IPS DF 19.7 (cell line): ENCODE measurements around the gene RGS13.

Experiments
- DNase-seq: peaks from one replicate; pipeline ENCODE4 v3.0.0-alpha.2; 2013; ENCODE audit warnings: low read depth, low spot score

RGS13 gene

GRCh38 chr1:192626366-192627179 is 9.4 kb upstream of the RGS13 start:
- no peak for DNase-seq

- no peak for DNase-seq
Measured at GRCh38 chr1:192627901-192628300, 8.0 kb upstream of the RGS13 start.

- no peak for DNase-seq
Measured at GRCh38 chr1:192628396-192629057, 7.4 kb upstream of the RGS13 start.

- DNase-seq = no peak
Measured at GRCh38 chr1:192629612-192630011, 6.3 kb upstream of the RGS13 start.

- DNase-seq = no peak
Measured at GRCh38 chr1:192630521-192631287, 5.2 kb upstream of the RGS13 start.

GRCh38 chr1:192631749-192632148 is 4.2 kb upstream of the RGS13 start:
- DNase-seq = no peak

- no peak for DNase-seq
Measured at GRCh38 chr1:192632188-192632587, 3.8 kb upstream of the RGS13 start.

- DNase-seq = no peak
Measured at GRCh38 chr1:192632641-192633532, 3.1 kb upstream of the RGS13 start.

- DNase-seq = no peak
Measured at GRCh38 chr1:192633533-192634253, 2.3 kb upstream of the RGS13 start.

GRCh38 chr1:192635041-192635440 is 906 bp upstream of the RGS13 start:
- no peak for DNase-seq

GRCh38 chr1:192639607-192640368 is 3.8 kb downstream of the RGS13 start:
- DNase-seq = no peak

GRCh38 chr1:192652159-192652558 is 16.2 kb downstream of the RGS13 start:
- DNase-seq = no peak

GRCh38 chr1:192654120-192654519 is 18.2 kb downstream of the RGS13 start:
- no peak for DNase-seq

- no peak for DNase-seq
Measured at GRCh38 chr1:192654591-192655251, 18.8 kb downstream of the RGS13 start.

GRCh38 chr1:192657760-192658159 is 21.8 kb downstream of the RGS13 start:
- DNase-seq = no peak

GRCh38 chr1:192658255-192658654 is 22.3 kb downstream of the RGS13 start:
- no peak for DNase-seq

- no peak for DNase-seq
Measured at GRCh38 chr1:192660613-192661012, 24.7 kb downstream of the RGS13 start.

GRCh38 chr1:192668409-192668983 is 32.5 kb downstream of the RGS13 start:
- no peak for DNase-seq

GRCh38 chr1:192669174-192669573 is 33.2 kb downstream of the RGS13 start:
- DNase-seq = no peak
